K562 (cell line): Measurements from ENCODE around the gene MINK1. TPM values are rescaled to one million over a fixed set of nuclear protein-coding genes. Genes with fewer than 3 reads are reported as not detected.

Source experiments
- ATF7 ChIP-seq: fragments of 450-650 bp; IDR thresholded peaks from 2 replicates; pipeline ENCODE4 v1.7.1; 2014; ENCODE audit warnings: mild to moderate bottlenecking, moderate library complexity
- CC2D1A ChIP-seq: fragments of 450-650 bp; IDR thresholded peaks from 2 replicates; pipeline ENCODE4 v1.6.1; 2017; ENCODE audit warnings: mild to moderate bottlenecking
- CEBPB ChIP-seq: fragments of 450-650 bp; IDR thresholded peaks from 2 replicates; pipeline ENCODE4 v1.6.1; 2016; ENCODE audit warnings: missing genetic modification characterization, missing compliant biosample characterization
- FOS ChIP-seq: IDR thresholded peaks from 3 replicates; pipeline ENCODE4 v1.6.1; 2011; ENCODE audit not compliant: insufficient read length; ENCODE audit errors: extremely low read depth
- HDAC2 ChIP-seq: fragments of 450-650 bp; IDR thresholded peaks from 2 replicates; pipeline ENCODE4 v1.6.1; 2016; ENCODE audit warnings: mild to moderate bottlenecking
- HDGF ChIP-seq: fragments of 450-650 bp; IDR thresholded peaks from 2 replicates; pipeline ENCODE4 v1.6.1; 2016
- HMBOX1 ChIP-seq: sonication (generic); IDR thresholded peaks from 2 replicates; pipeline ENCODE4 v1.6.1; 2016
- LEF1 ChIP-seq: fragments of 450-650 bp; IDR thresholded peaks from 2 replicates; pipeline ENCODE4 v1.6.1; 2016; ENCODE audit warnings: mild to moderate bottlenecking
- OTX1 ChIP-seq: fragments of 450-650 bp; formaldehyde crosslinking; IDR thresholded peaks from 2 replicates; pipeline ENCODE4 v1.4.0; 2022; ENCODE audit warnings: mild to moderate bottlenecking
- RFX1 ChIP-seq: fragments of 450-650 bp; IDR thresholded peaks from 2 replicates; pipeline ENCODE4 v1.6.1; 2016; ENCODE audit warnings: mild to moderate bottlenecking, moderate library complexity
- SFPQ ChIP-seq: fragments of 200-400 bp; formaldehyde crosslinking; IDR thresholded peaks from 2 replicates; pipeline ENCODE4 v1.6.1; 2017; ENCODE audit warnings: mild to moderate bottlenecking, low read depth, low read length, moderate library complexity
- SOX6 ChIP-seq: fragments of 450-650 bp; IDR thresholded peaks from 2 replicates; pipeline ENCODE4 v1.6.1; 2014; ENCODE audit warnings: mild to moderate bottlenecking
- STAT6 ChIP-seq: sonication (generic); formaldehyde crosslinking; IDR thresholded peaks from 2 replicates; pipeline ENCODE4 v1.8.1; 2023; ENCODE audit warnings: mild to moderate bottlenecking, missing genetic modification reagents
- THAP7 ChIP-seq: fragments of 250-450 bp; sonication (Bioruptor Pico); IDR thresholded peaks from 2 replicates; pipeline ENCODE4 v1.5.0; 2021
- UBTF ChIP-seq, 2 experiments: IDR thresholded peaks; 2 replicates each; pipeline ENCODE4 v1.6.1; 2012; ENCODE audit warnings: improper control_type of control experiment in 2 of 2, low read depth in 2 of 2, low read length in 2 of 2, borderline replicate concordance in 1 of 2
- ZFP36 ChIP-seq: fragments of 150-350 bp; IDR thresholded peaks from 2 replicates; pipeline ENCODE4 v1.6.1; 2018; ENCODE audit warnings: low read length, low read depth; ENCODE audit not compliant: partially characterized antibody
- ZKSCAN3 ChIP-seq: fragments of 250-450 bp; sonication (Bioruptor Pico); IDR thresholded peaks from 2 replicates; pipeline ENCODE4 v1.4.0; 2020
- ZNF311 ChIP-seq: fragments of 250-450 bp; sonication (Bioruptor Pico); IDR thresholded peaks from 2 replicates; pipeline ENCODE4 v1.4.0; 2020; ENCODE audit warnings: mild to moderate bottlenecking, moderate library complexity
- ZNF449 ChIP-seq: fragments of 250-450 bp; sonication (Bioruptor Pico); IDR thresholded peaks from 2 replicates; pipeline ENCODE4 v1.8.0; 2022; ENCODE audit warnings: moderate library complexity, mild to moderate bottlenecking, inconsistent platforms
- polyA plus RNA-seq, 8 experiments: library from polyadenylated mRNA; depleted of rRNA in 4 of 8; stranded (reverse) in 5 of 8; unstranded in 3 of 8; fragments of >200 nt; fragmentation: Nextera tagmentation in 2 of 8; fragmentation: Illumina TruSeq in 1 of 8; extraction: Ambion mirVana in 2 of 8; extraction: Trizol in 1 of 8; gene quantifications; 2 replicates each; pipeline versions ENCODE4 v1.2.1 to v1.2.3, GENCODE V29; 2011 to 2014; ENCODE audit warnings: inconsistent platforms in 1 of 8, missing spikeins in 1 of 8
- total RNA-seq, 7 experiments: library from RNA; depleted of rRNA in 6 of 7; stranded (reverse); fragments of >200 nt in 6 of 7; fragmentation: Illumina TruSeq in 2 of 7; extraction: Trizol in 2 of 7; gene quantifications; 2 replicates each; pipeline versions ENCODE4 v1.2.1 to v1.2.3, GENCODE V29; 2011 to 2021; ENCODE audit warnings: low replicate concordance in 1 of 7

MINK1 gene
- total and polyA plus RNA-seq, 9 of the 15 experiments (the other 6 are each of a cell fraction or from before 2014, with no cell fraction given): 0.11 to 54.2 (median 14.9) TPM

- TF ChIP-seq SFPQ (no peak), SOX6 (no peak), STAT6 (CRISPR knock-in tag) (no peak), HDAC2 (no peak), HMBOX1 (no peak), LEF1 (no peak), ZNF311 (CRISPR knock-in tag) (no peak), FOS (no peak), HDGF (no peak), CC2D1A (0 out of 2 replicates have a peak, but pooled peaks have one; percentile 11), ATF7 (no peak), ZNF449 (no peak), RFX1 (no peak), THAP7 (CRISPR knock-in tag) (no peak), OTX1 (CRISPR knock-in tag) (no peak), ZKSCAN3 (CRISPR knock-in tag) (no peak), UBTF (IDR thresholded peaks at IDR 0.05; ENCODE audit: borderline replicate concordance in 1 of 2, low read depth in 2 of 2, low read length in 2 of 2) (0 out of 4 replicates have a peak, but pooled peaks of 1 of the 2 experiments have one; percentile 42), CEBPB (tag) (peak; percentile 72), ZFP36 (no peak)
Observed at GRCh38 chr17:4940555-4941318, 107.6 kb downstream of the MINK1 start (continued).
